Heart left ventricle (tissue), 16 donors: Measurements from ENCODE around the gene EVI2B. TPM values are rescaled to one million over a fixed set of nuclear protein-coding genes. Genes with fewer than 3 reads are reported as not detected.
A peak's percentile ranks its signal among the peaks of the same experiment; 100 is the strongest.

Source experiments
- ATAC-seq, 4 donors: fragments of 200-7000 bp; cut with Tn5 transposase; one replicate each; pipeline ENCODE4 v1.9.1; 2020 to 2022; ENCODE audit warnings: moderate library complexity in 4 of 4, mild to moderate bottlenecking in 3 of 4, moderate number of reproducible peaks in 1 of 4
- DNase-seq, 5 donors: peaks; one replicate each; pipeline ENCODE4 v3.0.0-alpha.2; 2020
- H3K27ac ChIP-seq, 12 donors: fragments of 200-600 bp; sonication (generic) in 4 of 12; one replicate each; pipeline versions ENCODE4 v1.5.0 to v1.8.0; 2016 to 2022; ENCODE audit warnings: mild to moderate bottlenecking in 2 of 12
- H3K27me3 ChIP-seq, 9 donors: fragments of 200-600 bp; sonication (generic) in 2 of 9; one replicate each; pipeline versions ENCODE4 v1.5.1 to v1.8.0; 2016 to 2022; ENCODE audit warnings: mild to moderate bottlenecking in 3 of 9
- H3K36me3 ChIP-seq, 9 donors: fragments of 200-600 bp; sonication (generic) in 2 of 9; one replicate each; pipeline versions ENCODE4 v1.5.0 to v1.8.0; 2018 to 2022; ENCODE audit warnings: mild to moderate bottlenecking in 2 of 9
- H3K4me1 ChIP-seq, 12 donors: fragments of 200-600 bp; sonication (generic) in 4 of 12; one replicate each; pipeline versions ENCODE4 v1.5.0 to v1.8.0; 2016 to 2022; ENCODE audit warnings: mild to moderate bottlenecking in 3 of 12
- H3K4me3 ChIP-seq, 12 donors: fragments of 200-600 bp; sonication (generic) in 4 of 12; one replicate each; pipeline versions ENCODE4 v1.5.0 to v1.8.0; 2017 to 2022; ENCODE audit warnings: mild to moderate bottlenecking in 9 of 12, moderate library complexity in 4 of 12
- H3K9me3 ChIP-seq, 12 donors: fragments of 200-600 bp; sonication (generic) in 4 of 12; one replicate each; pipeline versions ENCODE4 v1.5.0 to v1.8.0; 2016 to 2022; ENCODE audit warnings: mild to moderate bottlenecking in 1 of 12
- CTCF ChIP-seq, 12 donors: fragments of 200-600 bp; sonication (generic) in 4 of 12; IDR thresholded peaks; one replicate each; pipeline versions ENCODE4 v1.5.0 to v1.8.0; 2018 to 2022; ENCODE audit warnings: antibody characterized with exemption in 12 of 12, mild to moderate bottlenecking in 5 of 12
- POLR2A ChIP-seq, 2 donors: fragments of 450-650 bp; IDR thresholded peaks; one replicate each; pipeline ENCODE4 v1.6.1; 2017; ENCODE audit warnings: antibody characterized with exemption in 2 of 2, mild to moderate bottlenecking in 2 of 2, moderate library complexity in 2 of 2
- WGBS, 4 donors: extraction: QIAGEN DNeasy Blood & Tissue Kit in 2 of 4; methylation state at CpG; one replicate each; pipeline versions ENCODE4 v1.1.5 to v1.1.7; 2013 to 2018; 5-methylcytosine and 5-hydroxymethylcytosine counted together
- intact Hi-C, 10 donors: fragments of 100-400 bp; cut with DNase I; formaldehyde crosslinking; loops; one replicate each; pipeline versions ENCODE4 v1.11.1 to v1.14.2; 2022
- polyA plus RNA-seq, 2 donors: library from polyadenylated mRNA; stranded (reverse); fragments of 200-250 nt; gene quantifications; one replicate each; pipeline ENCODE4 v1.2.3, GENCODE V29; 2013
- total RNA-seq, 9 donors: library from RNA; depleted of rRNA in 2 of 9; stranded (reverse); fragments of >200 nt in 2 of 9; fragmentation: NEBNext Ultra II Directional in 3 of 9; extraction: Animal tissue kit (Norgen Biotek cat#: 25700) in 3 of 9; gene quantifications; one replicate each; pipeline versions ENCODE4 v1.1.0 to v1.2.4, GENCODE V29; 2016 to 2023
- donor health status: ischemic (EF 13 %, LVEDD 7.1; RV severe dilation, severe dysfunction).
- donor health status: healthy with polysubstance abuse.
- donor health status: DM: no; HTN: yes; CAD: no.
- donor health status: DM: no; HTN: no; CAD: no.
- donor health status: ischemic (EF 25% LVEDD 6.9; RV normal size, moderate dysfunction).
- donor health status: ischemic (EF 25% LVEDD 5.7; RV mildly dilated, moderate dysfunction).
- donor health status: healthy.
- donor health status: DM: yes; HTN: yes; CAD: no.
- donor health status: ischemic (EF 35%, LVEDD 5.7; RV mildly dilated, moderate dysfunction).
- donor health status: nonischemic (EF 11% LVEDD 7.7; RV severe dilation, severe dysfunction).
- donor health status: DM: yes; HTN: yes; CAD: no.
- donor health status: PGD.
- donor health status: ischemic (EF 29% LVEDD 5.4; RV normal size, mild dysfunction).
- donor health status: nonischemic (EF 23%, LVEDD 6.1; RV moderate dilation, normal function).

The EVI2B gene
- total and polyA plus RNA-seq, 11 donors: 0.81 to 21.5 (median 2.2) TPM

DNA sequence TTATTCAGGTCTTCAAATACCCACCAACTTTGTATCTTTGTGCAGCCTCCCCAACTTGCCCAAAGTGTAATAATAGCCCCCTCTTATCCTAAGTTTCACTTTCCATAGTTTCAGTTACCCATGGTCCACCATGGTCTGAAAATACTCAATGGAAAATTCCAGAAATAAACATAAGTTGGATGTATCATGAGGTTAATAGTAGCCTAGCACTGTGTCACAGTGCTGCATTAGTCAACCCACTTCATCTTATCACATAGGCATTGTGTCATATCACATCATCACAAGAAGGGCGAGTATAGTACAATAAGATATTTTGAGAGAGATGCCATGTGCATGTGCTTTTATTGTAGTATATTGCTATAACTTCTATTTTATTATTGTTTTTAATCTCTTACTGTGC lies 38.7 kb downstream of the EVI2B start:
- H3K36me3 ChIP-seq: peaks cover 0 to 50% (median 19%) of the 10 kb centered on the region in 9 donors
- no peak for TF ChIP-seq POLR2A (IDR thresholded peaks at IDR 0.05)
- no peak for TF ChIP-seq CTCF (IDR thresholded peaks at IDR 0.05)

GRCh38 chr17:31274252-31274651 lies 39.6 kb downstream of the EVI2B start:
- H3K27me3 ChIP-seq: no peaks in the 10 kb centered on the region
- intact Hi-C loops: no loop called here
- TF ChIP-seq CTCF (IDR thresholded peaks at IDR 0.05) (no peak), POLR2A (IDR thresholded peaks at IDR 0.05) (no peak)
- ATAC-seq (peak; percentile 38 to 86 (median 66)), DNase-seq (no peak)
- WGBS, 4 donors: 57 to 77% (median 68%) methylated on average over 2 of the region's 2 CpGs
- no peaks in the 10 kb centered on the region for H3K9me3 ChIP-seq
- peaks cover 0 to 55% (median 19%) of the 10 kb centered on the region in 9 donors for H3K36me3 ChIP-seq
- peaks cover 0 to 40% (median 16%) of the 10 kb centered on the region in 12 donors for H3K4me1 ChIP-seq
- no peak overlapping the region for H3K4me3 ChIP-seq
- peak overlapping the region in 2 of 12 donors; percentile 6 to 69 for H3K27ac ChIP-seq

More for the DNA sequence above, 38.7 kb downstream of the EVI2B start:
- intact Hi-C loops: no loop called here
- H3K27ac ChIP-seq: peak overlapping the region in 1 of 12 donors; percentile 69
- H3K27me3 ChIP-seq: no peaks in the 10 kb centered on the region
- WGBS, 4 donors: 59 to 82% (median 61%) methylated on average over 1 of the region's 1 CpG
- ATAC-seq (peak in 2 of 4 donors; percentile 53 to 58), DNase-seq (no peak)
- H3K9me3 ChIP-seq: no peaks in the 10 kb centered on the region
- H3K4me3 ChIP-seq: no peak overlapping the region
- H3K4me1 ChIP-seq: peaks cover 0 to 37% (median 8%) of the 10 kb centered on the region in 12 donors

GRCh38 chr17:31273516-31273915 lies 40.3 kb downstream of the EVI2B start:
- Histone ChIP-seq H3K4me1 (peaks cover 0 to 43% (median 22%) of the 10 kb centered on the region in 12 donors), H3K36me3 (peaks cover 0 to 56% (median 20%) of the 10 kb centered on the region in 9 donors), H3K27me3 (no peaks in the 10 kb centered on the region), H3K9me3 (no peaks in the 10 kb centered on the region), H3K27ac (peak overlapping the region in 1 of 12 donors; percentile 69), H3K4me3 (no peak overlapping the region)
- 38 to 71% (median 49%) methylated on average over 1 of the region's 1 CpG for WGBS, 4 donors
- TF ChIP-seq POLR2A (IDR thresholded peaks at IDR 0.05) (no peak), CTCF (IDR thresholded peaks at IDR 0.05) (no peak)
- no peak for ATAC-seq
- intact Hi-C loops: no loop called here
- DNase-seq: no peak

DNA sequence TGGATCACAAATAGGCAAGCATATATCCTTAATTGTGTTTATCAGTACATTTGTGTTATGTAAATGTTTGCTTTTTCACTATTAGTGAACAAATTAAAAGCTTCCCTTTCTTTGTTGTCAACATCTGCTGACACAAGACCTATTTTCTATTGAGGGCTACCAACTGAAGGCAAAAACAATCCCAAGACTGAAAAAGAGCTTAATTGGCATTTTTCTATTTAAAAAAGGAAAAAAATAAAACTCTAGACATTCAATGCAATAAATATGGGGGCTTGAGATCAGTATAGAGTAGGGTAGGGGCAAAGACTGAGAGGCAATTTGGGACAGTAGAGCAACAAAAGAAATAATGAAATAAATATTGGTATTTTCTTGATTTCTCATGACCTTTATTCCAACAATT lies 41.1 kb downstream of the EVI2B start:
- H3K9me3 ChIP-seq: no peaks in the 10 kb centered on the region
- ATAC-seq: no peak
- no peaks in the 10 kb centered on the region for H3K27me3 ChIP-seq
- H3K4me3 ChIP-seq: no peak overlapping the region
- H3K36me3 ChIP-seq: peaks cover 0 to 57% (median 17%) of the 10 kb centered on the region in 9 donors
- peaks cover 0 to 43% (median 27%) of the 10 kb centered on the region in 12 donors for H3K4me1 ChIP-seq
- no peak for DNase-seq
- H3K27ac ChIP-seq: peak overlapping the region in 1 of 12 donors; percentile 69
- TF ChIP-seq CTCF (IDR thresholded peaks at IDR 0.05) (no peak), POLR2A (IDR thresholded peaks at IDR 0.05) (no peak)
- intact Hi-C loops: no loop called here
